ENCODE results near the gene MTHFR. TPM values are rescaled to one million over a fixed set of nuclear protein-coding genes. Genes with fewer than 3 reads are reported as not detected.

MTHFR gene
- total and polyA plus RNA-seq, 2 of the 8 experiments (the other 6 are each of a cell fraction or from before 2014, with no cell fraction given): 8.7 to 18.5 TPM

DNA sequence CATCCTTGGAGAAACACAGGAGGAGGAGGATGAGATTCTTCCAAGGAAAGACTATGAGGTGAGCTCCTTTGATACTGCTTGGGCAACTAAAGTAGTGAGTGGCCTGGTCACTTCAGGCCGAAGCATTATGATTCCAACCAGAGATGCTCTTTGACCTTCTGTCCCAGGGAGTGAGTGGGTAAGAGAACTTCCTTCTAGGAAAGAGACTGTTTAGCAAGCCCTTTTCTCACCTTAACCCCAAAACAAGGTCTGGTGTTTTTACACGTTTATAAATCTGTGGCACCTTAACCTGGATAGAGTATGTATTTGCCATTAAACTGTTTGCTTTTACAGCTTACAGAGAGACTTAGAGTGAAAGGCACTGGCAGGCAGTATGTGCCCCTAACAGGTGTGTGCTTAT lies 1.4 kb upstream of the MTHFR start (continued):
- TF ChIP-seq SP2 (IDR thresholded peaks at IDR 0.05; ENCODE audit: low read length): no peak
- no peak for TF ChIP-seq ZNF274 (IDR thresholded peaks at IDR 0.05; ENCODE audit: borderline replicate concordance, extremely low read depth, low read length)

Measured in H1 (cell line).